GM21528 (cell line): ENCODE results near the gene CADM2.

Experiments used
- ATAC-seq: cut with Tn5 transposase; IDR thresholded peaks from one replicate; pipeline ENCODE4 v1.9.1; 2021; ENCODE audit warnings: mild to moderate bottlenecking, moderate library complexity; ENCODE audit not compliant: unreplicated experiment, low FRiP score

CADM2 gene

DNA sequence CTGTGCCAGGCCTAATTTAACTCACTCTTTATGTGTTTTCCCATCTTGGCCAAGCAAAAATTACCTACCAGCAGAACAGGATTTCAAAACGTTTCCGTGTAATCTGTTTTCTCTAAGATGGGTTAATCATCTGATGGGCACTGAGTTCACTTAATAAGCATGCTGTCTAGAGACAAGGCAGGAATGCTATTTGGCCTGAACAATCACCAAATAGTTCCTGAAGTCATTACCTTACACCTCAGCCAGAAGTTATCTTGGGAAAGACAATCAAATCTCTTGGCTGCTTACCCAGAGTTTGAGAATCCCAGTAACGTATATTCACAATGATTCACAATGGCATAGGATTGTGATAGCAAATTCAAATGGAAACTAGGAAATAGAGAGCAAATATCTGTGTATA, 779.1 kb downstream of the CADM2 start:
- no peak for ATAC-seq

DNA sequence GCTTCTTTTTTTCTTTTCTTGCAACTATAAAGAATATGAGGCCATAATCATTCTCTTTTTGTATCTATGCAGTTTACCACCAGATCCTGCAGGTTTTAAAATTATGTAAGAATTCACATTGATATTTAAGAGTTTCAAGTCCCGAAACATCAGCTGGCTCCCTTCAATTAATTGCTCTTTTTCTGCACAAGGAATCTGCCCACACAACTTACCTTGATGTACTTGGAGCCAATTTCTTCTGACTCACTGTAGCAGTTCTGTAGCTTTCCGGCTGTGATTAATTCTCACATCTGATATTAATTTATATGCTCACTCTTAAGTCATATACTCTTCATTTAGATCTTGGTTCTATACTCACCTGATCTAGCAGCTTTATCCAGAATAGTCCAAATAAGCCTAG, 781.8 kb downstream of the CADM2 start:
- no peak for ATAC-seq

DNA sequence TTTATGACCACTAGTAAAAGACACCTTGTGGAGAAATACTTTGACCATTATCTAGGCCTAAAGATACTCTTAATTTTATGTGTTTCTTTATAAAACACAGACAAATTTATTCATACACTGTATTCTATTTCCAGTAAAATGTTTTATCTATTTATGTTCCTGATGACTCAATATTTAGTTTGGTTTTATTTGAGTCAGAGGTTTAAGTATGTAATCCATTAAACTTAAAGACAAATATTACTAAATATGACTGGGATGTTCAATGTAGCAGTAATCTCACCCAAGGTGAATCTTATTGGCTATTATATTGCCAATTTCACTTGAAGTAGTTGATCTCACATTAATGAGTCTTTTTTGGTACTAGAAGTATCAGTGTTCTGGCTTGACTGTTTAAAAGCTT, 799.7 kb downstream of the CADM2 start:
- no peak for ATAC-seq

DNA sequence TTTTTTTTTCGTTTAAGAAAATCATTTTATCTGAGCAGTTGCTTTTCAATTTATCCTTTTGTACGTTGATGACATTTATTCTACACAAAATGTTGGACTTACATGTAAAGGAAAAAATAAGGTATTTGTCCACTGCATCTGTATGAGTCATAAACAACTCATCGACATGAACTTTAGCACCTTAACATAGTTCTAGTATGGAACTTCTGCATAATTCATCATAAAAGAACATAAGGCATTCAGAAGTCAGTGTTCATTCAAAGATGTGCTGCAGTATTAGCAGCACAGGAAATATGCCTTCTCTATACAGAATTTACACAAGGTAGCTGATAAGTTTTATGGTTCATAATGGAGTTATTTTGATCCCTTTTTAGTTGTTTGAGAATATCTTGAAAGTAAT, 801.6 kb downstream of the CADM2 start:
- no peak for ATAC-seq

DNA sequence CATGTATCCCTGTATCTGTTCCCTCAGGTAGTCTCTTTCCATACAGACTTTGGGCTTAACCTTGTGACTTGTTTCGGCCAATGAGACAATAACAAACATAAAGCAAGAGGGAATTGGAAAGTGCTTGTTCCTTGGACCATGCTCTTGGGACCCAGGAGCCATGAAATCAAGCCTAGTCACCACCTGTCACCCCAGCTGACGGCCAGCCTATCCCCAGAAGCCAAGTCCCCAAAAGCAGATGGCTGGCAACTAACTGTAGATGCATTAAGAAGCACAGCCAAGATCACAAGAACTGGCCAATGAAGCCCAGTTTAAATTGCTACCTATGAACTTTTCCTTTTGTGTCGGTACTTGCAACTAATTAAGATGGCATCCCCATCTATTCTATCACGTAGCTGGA, 822.0 kb downstream of the CADM2 start:
- ATAC-seq, result no peak

DNA sequence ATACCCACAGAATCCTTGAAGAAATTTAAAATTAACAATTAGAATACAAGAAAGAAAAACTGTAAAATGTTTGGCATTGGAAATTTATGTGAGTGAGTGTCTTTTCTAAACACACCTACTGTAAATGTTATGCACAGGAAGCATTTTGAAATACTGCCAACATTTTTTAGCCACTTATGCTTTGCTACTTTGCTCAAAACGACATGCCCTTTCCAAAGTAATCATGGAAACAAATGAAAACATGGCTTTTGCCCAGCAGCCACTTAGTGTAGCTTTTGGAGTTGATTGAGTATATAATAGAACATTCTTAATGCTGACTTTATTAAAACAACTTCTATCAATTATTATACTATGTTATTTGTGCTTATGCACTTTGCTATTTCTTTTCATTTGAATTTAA, 823.0 kb downstream of the CADM2 start:
- ATAC-seq, result no peak

DNA sequence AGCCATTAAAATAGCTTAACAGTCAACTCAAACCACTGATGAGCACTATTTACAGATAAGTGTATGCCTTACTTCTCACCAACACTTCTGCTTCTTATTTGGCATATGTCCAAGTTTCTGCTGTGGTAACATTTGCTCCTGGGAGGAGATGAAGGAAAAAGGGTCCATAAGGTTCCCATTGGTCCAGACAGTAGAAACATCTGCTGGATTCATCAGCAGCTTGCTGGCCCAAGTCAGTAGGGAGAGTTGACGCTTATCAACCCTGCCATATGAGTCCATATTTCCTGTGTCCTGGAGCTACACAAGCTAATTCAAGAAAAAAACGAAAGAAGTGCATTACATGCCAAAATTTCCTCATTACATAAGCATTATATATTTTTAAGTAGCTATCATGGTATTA, 824.5 kb downstream of the CADM2 start:
- no peak for ATAC-seq

DNA sequence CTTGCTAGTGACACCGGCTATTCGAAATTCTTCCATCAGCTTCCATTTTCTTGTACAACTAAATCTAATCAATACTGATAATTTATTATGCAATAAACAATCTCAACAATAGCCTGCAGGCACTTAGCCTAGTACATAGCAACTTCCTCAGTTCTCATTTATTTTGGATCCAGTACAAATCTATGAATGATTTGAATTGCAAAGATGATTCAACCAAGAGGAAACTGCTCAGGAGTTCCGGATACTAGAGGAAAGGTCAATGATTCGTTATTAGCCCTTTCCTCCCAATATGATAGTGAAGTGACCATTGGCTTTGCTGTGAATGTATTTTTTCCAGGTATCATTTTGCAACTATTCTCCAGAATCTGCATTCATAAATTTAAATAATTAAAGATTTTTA, 827.0 kb downstream of the CADM2 start:
- ATAC-seq, result no peak

DNA sequence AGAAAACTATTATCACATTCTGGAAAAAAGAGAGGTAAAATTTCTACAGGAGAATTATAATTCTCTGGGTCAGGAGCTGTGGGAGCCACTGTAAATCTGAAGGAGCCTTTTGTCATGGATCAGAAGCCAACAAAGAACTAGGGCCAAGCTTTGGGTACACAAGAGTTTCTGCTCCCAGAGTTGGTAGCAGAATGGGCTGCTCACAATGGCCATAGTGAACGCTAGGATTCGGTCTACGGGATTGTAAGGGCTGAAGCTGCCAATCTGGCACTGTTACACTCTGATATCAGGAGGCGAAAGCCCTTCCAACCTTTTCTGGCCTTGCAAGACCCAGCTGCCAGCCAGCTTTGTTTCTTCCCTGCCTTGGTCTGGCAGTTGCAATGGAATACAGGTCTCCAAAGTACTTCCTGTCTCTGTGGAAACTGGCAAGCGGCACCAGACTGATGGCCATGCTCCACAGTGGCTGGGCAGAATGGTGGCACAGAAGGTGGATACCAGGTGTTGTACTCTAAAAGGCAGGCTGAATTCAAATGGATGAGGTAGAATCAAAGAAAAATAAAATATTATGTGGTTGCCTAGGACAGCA, 831.7 kb downstream of the CADM2 start:
- ATAC-seq, result no peak

DNA sequence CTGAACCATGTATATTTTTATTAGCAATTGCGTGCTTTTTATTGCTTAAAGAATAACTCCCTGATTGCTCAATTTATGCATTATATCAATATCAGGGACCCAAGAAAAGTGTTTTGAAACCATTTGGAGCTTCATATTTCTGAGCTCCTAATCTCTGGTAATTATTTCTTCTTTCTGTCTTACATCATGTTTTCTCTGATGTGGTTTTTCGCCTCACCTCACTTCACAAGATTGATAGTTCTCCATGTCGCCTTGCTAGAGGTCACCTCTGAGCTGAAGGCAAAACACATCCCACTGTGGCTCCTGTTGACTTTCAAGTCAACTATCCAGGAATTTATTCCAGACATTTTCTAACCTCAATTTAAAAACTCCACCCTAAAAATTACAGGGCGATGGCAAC, 837.4 kb downstream of the CADM2 start:
- no peak for ATAC-seq

DNA sequence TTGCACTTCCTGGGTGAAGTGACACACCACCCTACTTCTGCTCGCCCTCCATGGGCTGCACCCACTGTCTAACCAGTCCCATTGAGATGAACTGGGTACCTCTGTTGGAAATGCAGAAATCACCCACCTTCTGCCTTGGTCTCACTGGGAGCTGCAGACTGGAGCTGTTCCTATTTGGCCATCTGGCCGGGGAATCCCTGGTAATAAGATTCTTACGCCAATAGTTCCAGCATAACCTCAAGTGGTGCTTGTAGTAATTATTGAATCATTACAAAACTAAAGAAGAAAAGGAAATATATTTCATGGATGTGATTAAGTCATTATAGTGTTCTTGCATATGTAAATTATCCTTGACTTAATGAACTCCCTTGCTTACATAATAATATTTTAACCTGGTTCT, 841.9 kb downstream of the CADM2 start:
- ATAC-seq, result no peak

DNA sequence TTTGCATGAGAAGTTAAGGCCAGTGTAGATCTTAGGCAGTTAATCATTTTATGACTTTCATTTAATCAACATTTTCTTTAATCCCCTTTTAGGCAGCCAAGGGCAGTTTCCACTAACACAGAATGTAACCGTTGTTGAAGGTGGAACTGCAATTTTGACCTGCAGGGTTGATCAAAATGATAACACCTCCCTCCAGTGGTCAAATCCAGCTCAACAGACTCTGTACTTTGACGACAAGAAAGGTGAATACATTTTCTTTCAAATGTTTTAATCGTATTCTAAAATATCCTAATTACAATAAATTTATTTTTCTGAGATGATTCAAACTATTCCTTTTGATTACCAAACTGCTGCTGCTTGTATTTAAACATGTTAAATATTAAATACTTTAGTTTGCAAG, 843.2 kb downstream of the CADM2 start:
- no peak for ATAC-seq

DNA sequence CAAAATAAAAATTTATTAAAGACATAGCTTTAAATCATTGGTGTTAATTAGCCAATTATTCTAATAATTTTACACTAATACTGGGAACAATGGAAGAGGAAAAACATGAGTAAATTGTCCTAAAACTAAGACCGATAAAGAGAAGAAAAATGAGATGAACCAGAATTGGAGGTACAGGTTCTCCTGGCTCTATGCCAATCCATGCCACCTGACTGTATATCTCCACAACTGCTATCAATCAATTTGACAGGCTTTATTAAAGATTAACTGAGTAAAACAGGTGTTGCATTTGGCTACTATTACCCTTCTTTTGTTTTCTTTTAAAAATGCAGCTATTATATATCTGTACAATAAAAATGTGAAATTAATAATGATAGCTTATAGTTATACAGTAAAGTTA, 850.0 kb downstream of the CADM2 start:
- ATAC-seq, result no peak

DNA sequence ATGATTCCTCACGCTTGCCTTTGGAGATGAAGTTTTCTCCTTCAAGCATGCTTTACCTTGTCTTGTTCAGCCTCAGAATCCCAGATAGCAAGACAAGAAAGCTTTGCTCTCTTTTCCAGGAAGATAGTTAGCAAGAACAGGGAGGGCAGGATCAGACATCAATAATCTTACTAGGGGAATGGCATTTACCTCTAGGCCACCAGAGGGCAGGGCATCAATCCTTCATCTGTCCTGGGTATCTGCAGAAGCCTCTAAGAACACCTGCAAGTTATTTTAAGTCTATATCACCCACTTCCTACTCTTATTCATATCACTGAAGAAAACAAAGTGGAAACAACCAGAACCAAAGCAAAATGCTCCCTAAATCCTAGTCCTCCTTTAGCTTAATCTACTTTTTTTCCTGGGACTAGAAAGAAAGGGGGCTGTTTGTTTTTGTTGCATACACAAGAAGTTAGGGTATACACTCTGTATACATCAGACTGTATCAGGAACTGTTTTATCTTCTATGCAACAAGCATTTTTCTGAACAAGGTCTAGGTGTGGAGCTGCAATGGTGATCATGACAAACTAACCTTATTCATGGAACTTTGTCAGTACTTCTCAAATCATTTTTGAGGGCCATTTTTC, 862.5 kb downstream of the CADM2 start:
- no peak for ATAC-seq

DNA sequence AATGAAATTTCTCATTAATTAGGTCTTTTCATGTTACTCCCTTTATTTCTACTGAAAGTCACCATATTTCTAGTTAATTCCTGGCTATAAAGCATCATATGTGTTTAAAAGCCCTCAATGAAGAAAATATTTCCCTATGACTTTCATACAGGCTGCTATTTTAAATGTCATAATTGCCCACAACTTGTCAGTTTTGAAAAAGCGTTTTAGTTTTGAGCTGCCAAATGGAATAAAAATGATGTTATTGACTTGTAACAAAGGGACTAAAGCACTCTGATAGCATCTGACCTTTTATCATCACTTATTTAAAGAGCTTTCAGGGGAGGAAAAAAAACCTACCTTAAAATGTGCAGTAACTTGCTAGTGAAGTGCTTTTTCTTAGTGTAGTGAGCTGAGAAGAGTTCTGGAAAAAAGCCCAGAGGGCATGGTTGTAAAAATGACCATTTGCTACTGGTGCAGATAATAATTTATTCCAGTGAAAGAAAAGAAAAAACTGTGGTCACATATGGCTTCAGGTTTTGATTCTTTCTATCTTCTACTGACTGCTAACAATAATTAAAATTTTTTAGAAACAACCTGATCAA, 877.2 kb downstream of the CADM2 start:
- ATAC-seq, result no peak

DNA sequence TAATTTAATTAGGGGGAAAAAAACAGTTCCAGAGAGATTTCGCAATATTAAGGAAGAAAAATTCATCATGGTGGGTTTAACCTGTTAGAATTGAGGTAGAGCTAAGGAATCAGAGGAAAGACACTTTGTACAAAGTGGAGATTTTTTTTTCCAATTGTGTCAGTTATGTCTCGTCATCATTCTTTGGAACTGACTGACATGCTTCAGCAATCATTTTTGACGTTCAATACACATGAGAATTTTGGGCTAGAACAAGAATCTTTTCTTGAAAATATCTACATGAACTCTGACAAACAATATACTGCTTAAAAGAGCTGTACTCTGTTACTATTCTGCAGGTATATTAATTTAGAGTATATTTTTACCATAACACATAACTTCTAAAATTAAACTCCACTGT, 878.6 kb downstream of the CADM2 start:
- no peak for ATAC-seq

DNA sequence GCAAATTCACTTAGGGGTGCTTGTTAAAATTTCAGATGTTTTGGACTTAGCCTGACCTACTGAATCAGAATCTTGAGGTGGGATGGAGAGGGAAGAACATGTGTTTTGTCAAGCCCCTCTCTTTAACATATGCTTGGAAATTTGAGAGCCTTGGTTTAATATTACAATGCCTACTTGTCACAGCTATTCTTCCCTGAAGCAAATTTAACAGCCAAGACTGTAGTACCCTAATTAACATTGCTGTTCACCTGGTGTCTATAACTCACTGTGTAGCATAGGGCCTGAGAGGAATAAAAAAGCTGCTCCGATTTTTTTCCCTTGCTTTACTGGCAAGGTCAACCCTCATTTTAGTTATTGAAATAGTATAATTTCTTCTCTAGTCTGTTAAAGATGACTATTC, 880.1 kb downstream of the CADM2 start:
- ATAC-seq, result no peak

DNA sequence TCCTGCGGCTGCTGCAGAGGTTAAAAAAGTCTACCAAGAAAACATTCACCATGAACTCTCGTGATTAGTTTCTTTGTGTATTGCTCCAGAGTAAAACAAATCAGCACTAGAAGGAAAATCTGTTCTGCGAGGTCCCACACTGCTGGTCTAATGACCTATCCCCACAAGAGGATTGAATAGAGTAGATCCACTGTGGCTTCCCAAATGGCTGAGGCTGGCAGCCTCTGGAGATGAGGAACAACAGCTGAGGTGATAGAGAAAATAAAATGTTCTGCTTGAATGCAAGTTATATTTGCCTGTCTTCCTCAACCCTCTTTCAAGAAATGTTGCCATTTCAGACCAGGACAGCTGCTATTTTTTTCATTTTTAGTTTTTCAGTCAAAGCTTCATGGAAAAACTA, 883.3 kb downstream of the CADM2 start:
- ATAC-seq, result no peak

DNA sequence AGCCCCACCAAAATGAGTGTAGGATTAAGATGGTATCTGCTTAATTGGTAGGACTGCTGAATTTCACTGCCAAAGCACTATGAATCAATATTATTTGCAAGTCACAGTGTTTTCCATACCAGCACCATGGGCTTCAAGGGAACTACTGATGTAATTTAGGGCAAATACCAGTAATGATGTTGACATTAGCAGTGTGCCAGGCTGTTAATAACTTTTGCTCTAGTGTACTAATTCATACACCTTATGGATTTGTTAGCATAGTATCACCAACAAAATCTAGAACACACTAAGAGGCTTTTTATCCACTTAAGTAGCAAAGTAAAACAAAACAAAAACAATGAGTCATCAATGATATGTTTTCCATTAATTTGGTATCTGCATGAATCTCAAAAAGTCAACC, 888.2 kb downstream of the CADM2 start:
- no peak for ATAC-seq

DNA sequence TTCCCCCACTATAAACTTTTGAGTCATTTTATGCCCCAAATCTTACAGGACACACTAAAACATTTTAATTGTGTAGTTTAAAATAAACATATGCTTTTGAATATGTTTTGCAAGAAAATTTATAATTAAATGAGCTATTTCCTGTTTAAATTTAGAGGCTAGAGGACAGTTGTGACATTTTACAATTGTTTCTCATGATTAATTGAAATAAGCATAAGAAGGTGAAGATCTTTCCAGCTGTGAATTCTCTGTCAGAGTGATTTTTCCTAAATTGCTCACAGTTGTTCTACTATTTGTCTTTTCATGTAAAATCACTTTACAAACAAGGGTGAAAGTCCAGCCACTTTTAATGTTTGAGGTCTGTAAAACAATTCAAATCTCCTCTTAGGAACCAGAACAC, 892.3 kb downstream of the CADM2 start:
- no peak for ATAC-seq

DNA sequence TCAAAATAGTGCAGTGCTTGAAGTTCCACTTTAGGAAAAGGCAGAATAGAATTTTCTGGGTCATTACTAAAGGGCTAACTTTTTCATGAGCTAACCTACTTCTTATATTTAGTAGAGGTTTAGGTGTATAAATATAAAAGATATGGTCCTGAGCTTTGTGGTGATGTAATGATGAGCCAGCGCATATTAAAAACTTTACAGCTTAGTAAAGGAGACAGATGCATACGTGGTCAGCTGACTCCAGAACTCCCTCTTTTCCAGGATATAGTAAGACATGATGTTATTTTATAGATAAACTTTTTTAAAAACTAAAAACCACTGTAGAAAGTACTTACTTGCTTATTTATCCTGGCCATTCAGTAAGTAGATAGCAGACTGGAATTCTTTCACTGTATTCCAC, 895.0 kb downstream of the CADM2 start:
- ATAC-seq, result no peak

DNA sequence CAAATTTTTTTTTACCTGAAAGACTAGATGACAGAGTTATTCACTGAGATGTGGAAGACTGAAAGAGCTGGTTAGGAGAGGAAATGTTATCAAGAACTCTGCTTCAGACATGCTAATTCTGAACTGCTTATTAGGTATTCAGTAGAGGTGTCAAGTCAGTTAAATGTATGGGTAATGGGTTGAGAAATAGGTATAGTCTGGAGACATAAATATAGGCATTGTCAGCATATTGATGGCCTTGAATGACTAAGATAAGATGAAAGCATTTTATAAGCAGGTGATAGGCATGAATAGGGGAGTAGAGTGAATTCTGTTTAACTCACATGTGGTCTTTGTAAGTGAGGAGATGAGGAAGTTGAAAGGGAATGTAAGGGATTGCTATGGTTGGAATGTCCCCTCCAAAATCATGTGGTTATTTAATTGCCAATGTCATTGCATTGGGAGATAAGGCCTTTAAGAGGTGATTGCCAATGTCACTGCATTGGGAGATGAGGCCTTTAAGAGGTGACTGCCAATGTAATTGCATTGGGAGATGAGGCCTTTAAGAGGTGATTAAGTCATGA, 904.2 kb downstream of the CADM2 start:
- ATAC-seq, result no peak
